GM21423 (cell line): ENCODE data around the gene NDUFS3.
A peak's percentile ranks its signal among the peaks of the same experiment; 100 is the strongest.
"Not testable (repeated sequence)": the region's sequence is repeated elsewhere in the genome, so short reads cannot be mapped to it uniquely, and the experiment has no call there.

Experiments used
- ATAC-seq: cut with Tn5 transposase; IDR thresholded peaks from one replicate; pipeline ENCODE4 v1.9.1; 2021; ENCODE audit warnings: mild to moderate bottlenecking, moderate library complexity; ENCODE audit not compliant: unreplicated experiment

NDUFS3 gene

DNA sequence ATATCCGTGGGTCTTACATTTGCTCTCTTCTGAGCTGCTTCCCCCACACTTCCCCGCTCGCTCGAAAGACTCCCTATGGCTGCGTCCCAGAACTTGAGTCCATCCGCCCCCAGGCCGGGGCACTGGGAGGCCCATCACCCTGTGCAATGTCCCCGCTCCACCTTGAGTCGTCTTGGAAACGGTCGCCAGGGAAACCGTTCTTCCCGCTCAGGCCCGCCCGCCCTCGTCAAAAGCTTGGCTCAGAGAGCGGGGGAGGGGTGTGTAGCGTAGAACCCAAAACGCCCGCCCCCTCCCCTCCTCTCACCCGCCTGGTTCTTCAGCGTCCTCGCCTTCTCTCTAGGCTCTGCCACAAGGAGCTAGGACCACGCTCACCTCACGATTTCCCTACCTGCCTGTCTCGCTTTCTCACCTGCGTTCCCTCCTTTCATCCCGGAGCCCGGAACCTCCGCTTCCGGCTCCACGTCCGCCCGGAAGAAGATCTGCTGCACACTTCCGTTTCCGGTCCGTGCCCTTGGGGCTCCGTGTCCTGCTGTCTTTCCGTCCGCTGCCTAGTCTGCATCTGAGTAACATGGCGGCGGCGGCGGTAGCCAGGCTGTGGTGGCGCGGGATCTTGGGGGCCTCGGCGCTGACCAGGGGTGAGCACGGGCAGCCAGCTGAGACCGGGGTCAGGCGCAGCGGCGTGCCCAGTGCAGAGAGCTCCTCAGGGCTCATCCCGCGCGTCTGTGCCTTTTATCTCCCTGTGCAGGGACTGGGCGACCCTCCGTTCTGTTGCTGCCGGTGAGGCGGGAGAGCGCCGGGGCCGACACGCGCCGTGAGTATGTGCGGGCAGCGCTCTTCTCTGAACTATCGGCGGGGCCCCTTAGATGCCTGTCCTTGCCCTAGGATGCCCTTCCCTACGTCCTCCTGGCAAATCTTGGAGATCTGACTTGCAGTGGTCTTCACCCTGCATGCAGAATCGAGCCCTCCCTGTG is at the start of gene NDUFS3, which contains the start of gene KBTBD4:
Gene NDUFS3 (plus strand): TSS at position 551 of the 971 bp plus-strand sequence. CDS start 18 bp downstream, at position 569.
Gene KBTBD4 (minus strand): TSS at position 447 of the 971 bp plus-strand sequence. CDS start 19 bp downstream, at position 428.
- ATAC-seq = peak; percentile 92

DNA sequence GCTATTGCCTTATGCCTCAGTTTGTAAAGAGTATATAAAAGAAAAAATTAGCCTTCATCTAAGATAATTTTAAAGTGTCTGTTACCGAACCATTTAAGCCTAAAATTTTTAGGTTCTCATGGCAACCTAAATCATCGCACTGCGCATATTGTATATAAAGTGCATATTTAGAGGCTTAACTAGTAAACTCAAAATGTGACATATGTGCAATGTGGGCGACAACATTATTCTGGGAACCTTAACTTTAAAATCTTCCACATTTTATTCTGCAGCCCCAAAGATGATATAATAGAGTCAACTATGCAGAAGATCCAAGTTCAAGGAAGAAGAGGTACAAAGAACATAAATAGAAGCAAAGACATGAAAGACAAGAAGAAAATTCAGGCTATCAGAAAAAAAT is 48.9 kb upstream of the NDUFS3 start:
- no peak for ATAC-seq

DNA sequence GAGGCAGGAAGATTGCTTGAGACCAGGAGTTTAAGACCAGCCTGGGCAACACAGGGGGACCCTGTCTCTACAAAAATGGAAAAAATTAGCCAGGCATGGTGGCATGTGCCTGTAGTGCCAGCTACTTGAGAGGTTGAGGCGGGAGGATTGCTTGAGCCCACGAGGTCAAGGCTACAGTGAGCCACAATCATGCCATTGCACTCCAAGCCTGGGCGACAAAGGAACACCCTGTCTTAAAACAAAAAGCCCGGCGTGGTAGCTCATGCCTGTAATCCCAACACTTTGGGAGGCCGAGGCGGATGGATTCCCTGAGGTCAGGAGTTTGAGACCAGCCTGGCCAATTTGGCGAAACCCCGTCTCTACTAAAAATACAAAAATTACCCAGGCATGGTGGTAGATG is 48.2 kb upstream of the NDUFS3 start:
- not testable (repeated sequence) for ATAC-seq

DNA sequence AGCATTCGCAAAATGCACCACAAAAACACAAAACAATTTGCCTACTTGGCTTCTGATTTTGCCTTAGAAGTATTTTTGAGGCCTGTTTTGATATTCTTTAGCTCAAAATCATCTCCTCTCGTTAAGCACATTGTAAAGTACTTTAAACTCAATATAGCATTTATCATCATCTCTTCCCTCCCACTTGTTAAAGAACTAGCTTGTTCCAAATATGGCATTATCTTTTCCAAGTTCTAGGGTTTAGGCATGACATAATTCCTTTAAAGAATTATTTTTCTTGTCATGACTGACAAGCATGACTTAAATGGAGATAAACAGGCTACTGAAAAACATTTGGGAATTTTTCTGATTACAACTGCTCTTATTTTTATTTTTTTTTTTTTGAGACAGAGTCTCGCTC is 47.2 kb upstream of the NDUFS3 start:
- ATAC-seq = no peak

DNA sequence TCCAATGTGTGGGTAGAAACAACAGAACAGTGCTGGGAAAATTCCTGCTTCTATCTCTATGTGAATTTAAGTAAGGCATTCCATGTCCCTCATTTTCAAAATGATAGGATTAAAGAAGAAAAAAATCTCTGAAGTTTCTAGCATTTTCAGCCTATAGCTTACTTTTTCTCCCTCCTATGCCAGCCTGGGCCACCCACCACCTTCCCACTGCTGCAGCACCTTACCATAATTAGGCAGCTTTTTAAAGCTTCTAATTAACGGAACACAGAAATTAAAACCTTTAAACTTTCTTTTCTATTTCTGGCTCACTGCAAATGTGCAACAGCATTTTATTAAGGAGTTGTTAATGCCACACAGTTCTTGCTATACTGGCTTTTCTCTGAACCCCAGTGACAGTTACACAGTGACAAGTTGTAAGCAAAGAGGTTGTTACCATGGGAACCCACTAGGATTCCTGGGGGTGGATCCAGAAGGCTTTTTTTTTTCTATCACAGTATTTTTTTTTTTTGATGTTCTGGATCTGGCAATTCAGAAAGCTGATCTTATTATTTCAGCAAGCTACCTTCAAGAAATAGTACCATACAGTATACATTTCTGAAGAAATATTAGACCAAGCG is 46.2 kb upstream of the NDUFS3 start:
- ATAC-seq = no peak

DNA sequence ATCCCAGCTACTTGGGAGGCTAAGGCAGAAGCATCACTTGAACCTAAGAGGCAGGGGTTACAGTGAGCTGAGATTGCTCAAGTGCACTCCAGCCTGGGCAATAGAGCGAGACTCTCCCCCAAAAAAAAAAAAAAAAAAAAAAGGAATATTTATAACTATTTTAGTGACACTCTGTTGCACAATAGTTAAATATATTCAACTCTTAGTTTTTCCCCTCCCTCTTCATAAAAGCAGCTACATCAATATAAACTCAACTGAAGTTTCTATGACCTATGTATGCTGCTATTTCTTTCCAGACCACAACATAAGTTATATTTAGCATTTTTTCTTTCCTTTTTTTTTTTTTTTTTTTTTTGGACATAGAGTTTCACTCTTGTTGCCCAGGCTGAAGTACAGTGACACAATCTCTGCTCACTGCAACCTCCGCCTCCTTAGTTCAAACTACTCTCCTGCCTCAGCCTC is 45.2 kb upstream of the NDUFS3 start:
- no peak for ATAC-seq

DNA sequence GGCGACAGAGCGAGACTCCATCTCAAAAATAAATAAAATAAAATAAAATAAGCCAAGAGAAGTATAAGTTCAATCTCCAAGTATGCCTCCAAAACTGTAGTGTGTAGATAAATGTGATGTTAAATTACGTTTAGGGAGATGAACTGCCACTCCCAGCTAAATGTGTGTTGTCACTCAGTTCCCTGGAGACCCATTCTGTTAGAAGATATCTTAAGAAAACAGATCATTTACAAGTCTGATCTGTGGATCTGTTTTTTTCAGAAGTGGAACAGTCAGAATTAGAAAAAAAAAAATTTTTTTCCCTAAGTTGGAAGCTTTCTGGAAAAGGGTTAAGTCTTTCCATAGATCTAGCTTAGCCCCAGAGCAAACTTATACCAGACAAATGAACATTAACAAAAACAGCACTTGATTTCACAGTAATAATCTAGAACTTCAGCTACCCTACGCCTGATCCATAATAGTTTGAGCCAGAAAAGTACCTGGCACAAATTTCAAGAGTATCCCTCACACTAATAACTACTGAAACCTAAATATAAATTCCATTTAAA is 44.1 kb upstream of the NDUFS3 start:
- ATAC-seq = no peak

DNA sequence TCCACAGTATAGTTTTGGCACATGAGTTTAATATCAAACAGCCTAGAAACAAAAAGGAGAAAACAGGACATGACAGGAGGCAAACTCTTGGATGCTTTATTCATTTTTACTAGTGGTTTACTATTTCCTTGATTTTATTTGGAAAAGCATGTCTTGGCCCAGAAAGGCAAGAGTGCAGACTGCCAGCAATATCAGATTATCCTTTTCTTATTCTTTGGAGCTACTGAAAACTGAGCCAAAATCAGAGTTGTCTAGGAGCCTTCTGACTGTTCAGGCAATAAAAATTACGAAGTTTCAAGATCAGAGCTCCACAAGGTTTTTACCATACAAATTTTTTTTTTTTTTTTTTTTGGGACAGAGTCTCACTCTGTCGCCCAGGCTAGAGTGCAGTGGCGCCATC is 42.0 kb upstream of the NDUFS3 start:
- ATAC-seq = no peak

DNA sequence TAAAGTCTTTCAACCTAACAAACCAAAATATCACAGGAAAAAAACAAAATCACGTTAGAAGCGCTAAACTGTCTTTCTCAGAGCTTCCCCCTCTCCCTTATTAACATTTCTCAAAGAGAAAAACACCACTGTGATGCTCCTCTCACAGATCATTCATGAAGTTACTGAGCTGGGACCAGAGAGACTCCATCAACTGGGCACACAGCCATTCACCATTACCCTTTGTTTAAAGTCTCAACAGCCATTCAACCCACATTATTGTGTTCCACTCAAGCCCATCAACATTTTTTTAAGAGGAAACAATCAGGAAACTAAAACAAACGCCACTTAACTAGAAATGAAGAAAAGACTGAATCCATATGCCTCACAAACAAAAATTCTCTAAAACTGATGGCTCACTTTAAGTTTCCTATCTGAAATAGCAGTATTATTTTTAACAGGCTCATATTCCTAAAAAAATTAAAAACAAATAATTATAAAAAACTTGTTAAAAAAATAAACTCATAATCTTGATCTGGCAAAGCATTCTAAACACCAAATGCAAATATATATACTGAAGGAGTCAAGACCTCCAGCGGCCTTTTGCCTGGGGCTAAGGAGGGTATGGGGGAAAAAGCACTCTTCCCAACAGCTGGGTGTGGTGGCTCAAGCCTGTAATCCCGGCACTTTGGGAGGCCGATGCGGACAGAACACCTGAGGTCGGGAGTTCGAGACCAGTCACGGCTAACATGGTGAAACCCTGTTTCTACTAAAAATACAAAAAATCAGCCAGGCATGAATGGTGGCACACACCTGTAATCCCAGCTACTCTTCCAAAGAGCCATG is 39.9 kb upstream of the NDUFS3 start:
- no peak for ATAC-seq

DNA sequence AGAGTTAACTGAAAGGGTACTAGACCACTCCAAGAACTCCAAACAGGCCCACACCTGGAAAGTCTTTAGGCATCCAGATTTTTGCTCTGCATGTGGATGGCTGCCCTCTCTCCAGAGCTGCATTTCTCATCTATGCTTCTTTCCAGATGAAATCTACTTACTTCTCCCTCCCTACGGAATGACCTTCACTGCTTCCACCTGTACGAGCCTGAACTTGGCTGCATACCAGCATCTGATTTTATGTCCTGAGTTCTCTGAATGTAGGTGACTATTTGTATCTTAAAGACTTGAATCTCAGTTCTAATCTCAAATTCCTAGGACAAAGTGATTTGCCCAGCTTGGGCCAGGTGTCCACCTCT is 39.2 kb upstream of the NDUFS3 start:
- ATAC-seq = no peak

DNA sequence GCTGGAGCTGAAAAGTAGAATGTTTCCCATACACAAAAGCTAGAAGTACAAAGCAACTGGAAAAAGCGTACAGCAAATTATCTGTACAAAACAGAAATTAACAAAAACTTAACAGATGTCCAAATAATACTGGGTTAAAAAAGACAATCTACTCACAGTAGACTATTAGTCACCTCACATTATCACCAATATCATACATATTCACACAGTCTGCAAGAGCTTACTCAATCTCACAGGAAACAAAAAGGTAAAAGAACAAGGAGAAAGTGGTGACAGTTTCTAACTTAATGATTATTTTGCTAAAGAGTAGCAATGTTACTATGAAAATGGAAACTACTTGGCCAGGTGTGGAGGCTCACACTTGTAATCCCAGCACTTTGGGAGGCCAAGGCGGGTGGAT is 37.8 kb upstream of the NDUFS3 start:
- no peak for ATAC-seq

DNA sequence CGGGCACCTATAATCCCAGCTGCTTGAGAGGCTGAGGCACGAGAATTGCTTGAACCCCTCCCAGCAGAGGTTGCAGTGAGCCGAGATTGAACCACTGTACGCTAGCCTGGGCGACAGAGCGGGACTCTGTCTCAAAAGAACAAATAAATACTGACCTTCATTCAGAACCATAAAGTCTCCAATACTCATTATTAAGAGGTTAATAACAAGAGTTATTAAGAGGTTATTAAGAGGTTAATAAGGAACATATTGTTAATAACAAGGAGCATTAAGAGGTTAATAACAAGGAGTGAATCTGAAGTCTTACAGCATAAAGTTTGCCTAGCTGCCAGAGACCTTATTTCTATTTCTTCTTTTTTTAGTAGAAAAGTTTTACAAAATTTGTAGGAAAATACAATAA is 33.6 kb upstream of the NDUFS3 start:
- no peak for ATAC-seq

DNA sequence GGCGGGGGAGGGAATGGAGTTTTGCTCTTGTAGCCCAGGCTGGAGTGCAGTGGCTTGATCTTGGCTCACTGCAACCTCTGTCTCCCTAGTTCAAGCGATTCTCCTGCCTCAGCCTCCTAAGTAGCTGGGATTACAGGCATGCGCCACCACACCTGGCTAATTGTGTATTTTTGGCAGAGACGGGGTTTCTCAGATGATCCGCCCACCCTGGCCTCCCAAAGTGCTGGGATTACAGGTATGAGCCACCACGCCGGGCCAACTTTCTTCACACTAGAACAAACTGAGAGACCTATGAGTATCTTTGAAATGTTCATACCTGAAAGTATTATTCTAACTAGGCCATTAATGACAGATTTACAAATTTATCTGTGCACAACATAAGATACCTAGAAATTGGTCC is 32.6 kb upstream of the NDUFS3 start:
- ATAC-seq = not testable (repeated sequence)

DNA sequence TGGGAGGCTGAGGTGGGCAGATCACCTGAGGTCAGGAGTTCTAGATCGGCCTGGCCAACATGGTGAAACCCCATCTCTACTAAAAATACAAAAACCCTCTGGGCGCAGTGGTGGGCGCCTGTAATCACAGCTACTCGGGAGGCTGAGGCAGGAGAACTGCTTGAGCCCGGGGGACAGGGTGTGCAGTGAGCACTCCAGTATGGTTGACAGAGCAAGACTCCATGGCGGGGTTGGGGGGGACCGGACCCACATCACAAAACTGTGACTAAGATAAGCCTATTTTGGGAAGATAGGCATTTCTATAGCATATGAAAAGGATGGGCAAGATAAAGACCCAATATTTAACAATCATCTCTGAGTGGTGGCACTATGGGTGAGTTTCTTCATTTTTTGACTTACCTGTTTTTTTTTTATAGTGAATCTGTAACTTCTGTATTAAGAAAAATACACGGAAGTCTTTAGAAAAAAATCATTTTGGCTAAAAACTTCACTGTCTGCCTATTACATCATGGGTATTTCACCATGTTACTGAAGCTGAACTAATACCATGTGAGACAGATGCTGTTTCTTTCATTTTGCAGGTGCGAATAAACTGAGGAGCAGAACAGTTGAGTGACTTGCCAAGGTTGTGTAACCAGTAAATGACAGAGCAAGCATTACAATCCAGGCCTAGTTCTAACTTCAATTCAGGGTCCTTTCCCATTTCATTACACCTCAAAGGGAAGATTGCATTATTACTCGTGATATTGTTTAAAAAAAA is 28.4 kb upstream of the NDUFS3 start:
- ATAC-seq = no peak

DNA sequence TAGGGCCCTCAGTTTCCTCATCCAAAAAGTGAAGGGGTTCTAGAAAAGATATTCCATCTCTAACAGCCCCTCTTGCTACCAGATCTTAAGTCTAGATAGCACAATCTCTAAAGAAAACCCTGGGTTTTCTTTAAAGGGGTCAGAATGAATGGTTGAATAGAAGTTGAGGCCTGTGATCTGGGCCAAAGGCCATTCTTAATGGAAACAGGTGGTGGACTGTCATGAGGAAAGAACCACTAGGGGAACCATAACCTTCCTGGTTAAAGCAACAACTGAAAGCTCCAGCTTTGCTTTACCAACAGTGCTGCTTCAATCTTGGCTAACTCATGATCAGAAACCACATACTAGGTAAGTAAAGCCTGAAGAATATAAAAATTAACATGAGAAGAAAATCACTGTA is 27.8 kb upstream of the NDUFS3 start:
- ATAC-seq = no peak

DNA sequence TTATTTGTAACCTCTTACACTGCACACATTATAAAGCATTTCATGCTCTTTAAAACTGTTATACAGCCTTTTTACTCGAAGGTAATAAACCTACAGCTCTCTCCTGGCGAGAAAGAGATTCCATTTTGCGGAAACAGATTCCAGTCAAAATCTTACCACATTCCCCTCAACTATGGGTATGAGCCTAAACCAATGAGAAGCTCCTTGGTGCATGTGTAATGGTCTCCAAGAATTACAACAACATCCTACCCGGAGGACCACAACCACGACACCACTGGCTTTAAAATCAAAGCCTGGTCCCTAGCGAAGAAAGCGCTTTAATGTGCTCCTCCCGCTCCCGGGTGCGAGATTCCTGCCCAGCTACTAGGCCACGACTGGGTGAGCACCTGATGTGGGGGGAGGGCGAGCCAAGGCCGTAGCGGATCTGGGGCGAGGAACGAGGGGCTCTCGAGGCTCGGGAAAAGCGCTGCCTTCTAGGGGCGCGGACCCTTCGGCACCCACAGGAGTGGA is 26.8 kb upstream of the NDUFS3 start:
- ATAC-seq = peak; percentile 5

DNA sequence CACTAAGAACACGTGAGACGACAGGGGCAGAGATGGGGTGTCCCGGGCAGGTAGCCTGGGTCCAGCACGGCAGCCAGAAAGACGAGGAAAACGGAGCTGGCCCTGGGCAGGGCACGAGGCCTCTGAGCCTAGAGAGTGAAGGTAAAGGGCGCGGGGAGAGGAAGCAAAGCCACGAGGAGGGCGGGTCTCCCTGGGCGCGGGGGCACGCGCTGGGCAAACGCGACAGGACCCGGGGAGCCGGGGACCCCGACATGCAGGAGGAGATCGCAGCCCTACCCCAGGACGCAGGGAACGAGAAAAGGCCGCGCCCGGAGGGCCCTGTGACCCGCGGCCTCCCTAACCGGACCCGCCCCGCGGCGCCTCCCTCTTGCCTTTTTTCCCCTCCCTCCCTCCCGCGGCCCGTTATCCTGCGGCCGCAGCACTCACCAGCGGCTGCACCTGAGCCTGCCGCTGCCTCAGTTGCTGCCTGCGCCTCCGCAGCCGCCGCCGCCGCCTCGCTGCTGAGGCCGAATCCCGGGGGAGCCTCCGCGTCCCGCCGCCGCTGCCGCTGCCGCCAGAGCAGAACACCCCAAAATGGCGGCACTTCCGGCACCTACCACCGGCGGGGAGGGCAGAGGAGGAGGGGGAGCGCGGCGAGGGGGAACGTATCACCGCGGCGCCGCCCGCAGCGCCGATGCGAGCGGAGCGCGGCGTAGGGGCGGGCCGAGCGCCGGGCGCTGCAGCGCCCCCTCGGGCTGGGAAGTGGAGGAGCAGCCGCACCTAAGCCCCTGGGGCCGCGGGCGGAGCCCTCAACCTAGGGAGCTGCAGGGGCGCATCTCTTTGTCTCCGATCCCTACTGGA is 26.1 kb upstream of the NDUFS3 start, which contains the start of gene CELF1:
Gene CELF1 (minus strand): TSS at position 567 of the 840 bp plus-strand sequence. CDS start 53,609 bp downstream, outside the sequence.
- ATAC-seq = peak; percentile 94

DNA sequence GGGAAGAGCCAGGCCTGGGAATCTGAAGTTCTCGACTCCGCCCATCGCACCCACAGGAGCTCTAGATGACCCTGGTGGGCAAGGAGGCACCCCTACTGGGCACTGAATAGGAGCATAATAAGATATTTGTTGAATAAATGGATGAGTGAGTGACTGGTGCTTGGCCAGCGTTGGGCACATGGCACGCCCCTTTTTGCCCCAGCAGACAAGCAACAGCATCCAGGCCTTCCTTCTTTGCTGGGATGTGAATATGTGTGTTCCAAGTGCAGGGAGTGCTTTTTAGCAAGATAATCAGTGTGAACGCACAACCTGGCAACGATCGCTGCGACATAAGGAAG is 25.5 kb upstream of the NDUFS3 start:
- peak; percentile 21 for ATAC-seq

DNA sequence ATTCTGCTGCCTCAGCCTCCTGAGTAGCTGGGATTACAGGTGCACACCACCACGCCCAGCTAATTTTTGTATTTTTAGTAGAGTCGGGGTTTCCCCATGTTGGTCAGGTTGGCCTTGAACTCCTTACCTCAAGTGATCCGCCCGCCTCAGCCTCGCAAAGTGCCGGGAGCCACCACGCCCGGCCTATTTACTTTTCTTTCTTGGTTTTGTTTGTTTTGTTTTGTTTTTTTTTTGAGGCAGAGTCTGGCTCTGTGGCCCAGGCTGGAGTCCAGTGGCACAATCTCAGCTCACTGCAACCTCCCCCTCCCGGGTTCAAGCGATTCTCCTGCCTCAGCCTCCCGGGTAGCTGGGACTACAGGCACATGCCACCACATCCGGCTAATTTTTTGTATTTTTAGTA is 21.9 kb upstream of the NDUFS3 start:
- not testable (repeated sequence) for ATAC-seq
